ENCODE data around the gene CMTM6.

CMTM6 gene

GRCh38 chr3:32438596-32439344, 63.9 kb downstream of the CMTM6 start:
- Histone ChIP-seq H3K27ac (replicated peaks) (no peak overlapping the region), H3K4me3 (replicated peaks; ENCODE audit: insufficient read depth, low read length) (no peak overlapping the region), H3K27me3 (ENCODE audit: insufficient read depth, poor library complexity, severe bottlenecking) (no peaks in the 10 kb centered on the region)
- TF ChIP-seq SPI1 (IDR thresholded peaks at IDR 0.05; ENCODE audit: borderline replicate concordance, low read depth) = no peak
- no peak for DNase-seq (ENCODE audit: low read depth in 1 of 2, low spot score in 1 of 2)

DNA sequence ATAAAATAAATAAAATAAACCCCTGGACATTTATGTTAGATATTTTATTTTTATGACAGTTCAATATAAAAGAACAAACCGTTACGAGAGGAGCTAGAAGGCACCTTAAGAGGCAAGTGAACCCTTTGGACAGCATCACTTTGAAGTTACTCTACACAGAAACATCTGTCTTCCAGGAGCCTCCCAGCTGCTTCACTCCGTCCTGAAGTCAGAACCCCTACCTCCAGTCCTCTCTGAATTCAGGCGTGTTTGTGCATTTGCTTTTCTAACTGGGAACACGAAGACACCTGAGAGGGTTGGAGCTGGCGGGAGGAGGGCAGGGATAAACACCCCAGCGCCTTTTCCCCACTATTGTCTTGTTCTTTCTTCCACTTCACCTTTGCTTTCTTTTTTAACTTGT, 64.8 kb downstream of the CMTM6 start:
- DNase-seq (ENCODE audit: low read depth in 1 of 2, low spot score in 1 of 2) = no peak
- no peak overlapping the region for H3K4me3 ChIP-seq (replicated peaks; ENCODE audit: insufficient read depth, low read length)
- TF ChIP-seq POLR2AphosphoS5 (IDR thresholded peaks at IDR 0.05; ENCODE audit: low read depth) = no peak
- no peak for TF ChIP-seq CTCF (IDR thresholded peaks at IDR 0.05; ENCODE audit: insufficient read depth, low read length)
- no peak for TF ChIP-seq SPI1 (IDR thresholded peaks at IDR 0.05; ENCODE audit: borderline replicate concordance, low read depth)
- TF ChIP-seq, protein P1, sequence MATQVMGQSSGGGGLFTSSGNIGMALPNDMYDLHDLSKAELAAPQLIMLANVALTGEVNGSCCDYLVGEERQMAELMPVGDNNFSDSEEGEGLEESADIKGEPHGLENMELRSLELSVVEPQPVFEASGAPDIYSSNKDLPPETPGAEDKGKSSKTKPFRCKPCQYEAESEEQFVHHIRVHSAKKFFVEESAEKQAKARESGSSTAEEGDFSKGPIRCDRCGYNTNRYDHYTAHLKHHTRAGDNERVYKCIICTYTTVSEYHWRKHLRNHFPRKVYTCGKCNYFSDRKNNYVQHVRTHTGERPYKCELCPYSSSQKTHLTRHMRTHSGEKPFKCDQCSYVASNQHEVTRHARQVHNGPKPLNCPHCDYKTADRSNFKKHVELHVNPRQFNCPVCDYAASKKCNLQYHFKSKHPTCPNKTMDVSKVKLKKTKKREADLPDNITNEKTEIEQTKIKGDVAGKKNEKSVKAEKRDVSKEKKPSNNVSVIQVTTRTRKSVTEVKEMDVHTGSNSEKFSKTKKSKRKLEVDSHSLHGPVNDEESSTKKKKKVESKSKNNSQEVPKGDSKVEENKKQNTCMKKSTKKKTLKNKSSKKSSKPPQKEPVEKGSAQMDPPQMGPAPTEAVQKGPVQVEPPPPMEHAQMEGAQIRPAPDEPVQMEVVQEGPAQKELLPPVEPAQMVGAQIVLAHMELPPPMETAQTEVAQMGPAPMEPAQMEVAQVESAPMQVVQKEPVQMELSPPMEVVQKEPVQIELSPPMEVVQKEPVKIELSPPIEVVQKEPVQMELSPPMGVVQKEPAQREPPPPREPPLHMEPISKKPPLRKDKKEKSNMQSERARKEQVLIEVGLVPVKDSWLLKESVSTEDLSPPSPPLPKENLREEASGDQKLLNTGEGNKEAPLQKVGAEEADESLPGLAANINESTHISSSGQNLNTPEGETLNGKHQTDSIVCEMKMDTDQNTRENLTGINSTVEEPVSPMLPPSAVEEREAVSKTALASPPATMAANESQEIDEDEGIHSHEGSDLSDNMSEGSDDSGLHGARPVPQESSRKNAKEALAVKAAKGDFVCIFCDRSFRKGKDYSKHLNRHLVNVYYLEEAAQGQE (IDR thresholded peaks at IDR 0.05; ENCODE audit: insufficient replicate concordance, low read depth) = no peak
- no peaks in the 10 kb centered on the region for H3K27me3 ChIP-seq (ENCODE audit: insufficient read depth, poor library complexity, severe bottlenecking)
- H3K27ac ChIP-seq (replicated peaks) = no peak overlapping the region

DNA sequence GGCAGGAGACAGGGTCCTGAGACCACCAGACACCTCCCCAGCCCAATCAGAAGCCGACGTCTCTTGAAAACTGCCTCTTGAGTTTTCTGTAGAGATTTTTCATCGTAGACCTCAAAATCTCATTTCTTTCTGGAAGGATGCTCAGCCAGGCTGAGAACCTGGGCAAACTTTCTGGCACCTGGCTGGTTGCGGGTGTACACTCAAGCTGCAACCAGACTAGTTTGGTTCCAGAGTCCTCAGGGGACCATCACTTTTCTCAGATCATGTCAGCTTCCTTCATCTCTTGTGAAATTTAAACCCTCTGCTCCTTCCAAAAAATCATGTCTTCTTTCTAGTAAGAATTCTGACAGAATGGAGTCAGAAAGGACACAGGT, 65.8 kb downstream of the CMTM6 start:
- Histone ChIP-seq H3K27ac (replicated peaks) (no peak overlapping the region), H3K4me3 (replicated peaks; ENCODE audit: insufficient read depth, low read length) (no peak overlapping the region), H3K27me3 (ENCODE audit: insufficient read depth, poor library complexity, severe bottlenecking) (no peaks in the 10 kb centered on the region)
- DNase-seq (ENCODE audit: low read depth in 1 of 2, low spot score in 1 of 2) = no peak
- TF ChIP-seq, protein P1 (IDR thresholded peaks at IDR 0.05; ENCODE audit: insufficient replicate concordance, low read depth) = no peak
- TF ChIP-seq CTCF (IDR thresholded peaks at IDR 0.05; ENCODE audit: insufficient read depth, low read length) (no peak), POLR2AphosphoS5 (IDR thresholded peaks at IDR 0.05; ENCODE audit: low read depth) (no peak), GABPA (IDR thresholded peaks at IDR 0.05; ENCODE audit: low read depth) (no peak), SPI1 (IDR thresholded peaks at IDR 0.05; ENCODE audit: borderline replicate concordance, low read depth) (no peak)

DNA sequence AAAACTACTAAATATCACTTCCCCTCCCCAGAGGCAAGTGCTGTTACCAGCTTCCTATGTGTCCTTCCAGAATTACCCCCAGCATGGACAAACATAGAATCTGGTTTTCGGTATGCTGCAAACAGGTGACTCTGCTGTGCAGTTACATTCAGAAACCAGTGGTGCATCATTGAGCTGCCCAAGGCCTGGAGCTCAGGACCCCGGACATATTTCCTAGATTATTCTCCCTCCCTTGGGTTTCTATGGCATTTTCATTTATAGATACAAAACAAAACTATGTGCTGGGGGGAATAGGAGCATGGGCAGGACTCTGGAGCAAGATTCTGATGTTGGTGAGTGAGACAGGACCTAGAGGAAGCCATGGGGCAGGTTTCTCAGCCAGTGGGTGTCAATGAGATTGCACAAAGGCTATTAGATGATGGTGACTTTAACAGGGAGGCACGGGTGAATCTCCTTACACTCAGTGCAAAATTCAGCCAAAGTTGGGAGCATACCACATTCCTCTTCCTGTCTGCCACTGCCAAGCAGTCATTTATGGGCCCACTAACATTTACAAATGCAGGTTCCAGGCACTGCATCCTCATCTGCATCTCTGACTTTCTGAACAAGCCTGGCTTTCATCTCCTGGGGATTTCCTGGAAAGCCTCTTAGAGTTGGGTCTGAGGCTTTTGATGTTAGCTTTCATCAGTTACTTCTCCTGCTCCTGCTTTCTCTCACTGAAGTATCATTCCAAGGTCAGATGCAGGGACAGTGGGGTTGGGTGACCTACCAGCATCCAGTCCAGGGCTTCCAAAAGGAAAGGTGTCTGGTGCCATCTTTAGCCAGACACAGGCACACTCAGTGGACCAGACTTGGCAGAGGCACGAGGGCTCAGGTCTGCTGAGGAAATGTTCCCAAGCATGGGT, 66.5 kb downstream of the CMTM6 start:
- TF ChIP-seq POLR2AphosphoS5 (IDR thresholded peaks at IDR 0.05; ENCODE audit: low read depth) (no peak), CTCF (IDR thresholded peaks at IDR 0.05; ENCODE audit: insufficient read depth, low read length) (no peak), SPI1 (IDR thresholded peaks at IDR 0.05; ENCODE audit: borderline replicate concordance, low read depth) (no peak), GABPA (IDR thresholded peaks at IDR 0.05; ENCODE audit: low read depth) (no peak)
- TF ChIP-seq, protein P1 (IDR thresholded peaks at IDR 0.05; ENCODE audit: insufficient replicate concordance, low read depth) = no peak
- Histone ChIP-seq H3K4me3 (replicated peaks; ENCODE audit: insufficient read depth, low read length) (no peak overlapping the region), H3K27me3 (ENCODE audit: insufficient read depth, poor library complexity, severe bottlenecking) (no peaks in the 10 kb centered on the region), H3K27ac (replicated peaks) (no peak overlapping the region)
- DNase-seq (ENCODE audit: low read depth in 1 of 2, low spot score in 1 of 2) = no peak
